Right lung (tissue), 10 donors: ENCODE measurements around the gene GLRA2. TPM values are rescaled to one million over a fixed set of nuclear protein-coding genes. Genes with fewer than 3 reads are reported as not detected.

ENCODE experiments used
- DNase-seq, 2 donors: peaks; one replicate each; pipeline ENCODE4 v3.0.0-alpha.2; 2013
- long read RNA-seq, 8 donors: transcript quantifications; one replicate each; lab custom pipeline, GENCODE V29; 2026
- polyA plus RNA-seq, 5 donors: library from polyadenylated mRNA; unstranded; fragments of 120-200 nt; gene quantifications; one replicate each; pipeline versions ENCODE4 v1.2.1 to v1.2.3, GENCODE V29; 2013; ENCODE audit warnings: inconsistent platforms in 1 of 5, low replicate concordance in 1 of 5; ENCODE audit not compliant: insufficient read length in 5 of 5, insufficient read depth in 1 of 5

The GLRA2 gene
- polyA plus RNA-seq: under 1 TPM; 0.12 to 0.47 (median 0.37) TPM
- long read RNA-seq, donor 1: 0 reads
- long read RNA-seq, donor 2: 0 reads
- long read RNA-seq, donor 3: 0 reads
- long read RNA-seq, donor 4: 0 reads
- long read RNA-seq, donor 5: 0 reads
- long read RNA-seq, donor 6: 0 reads
- long read RNA-seq, donor 7: 0 reads
- long read RNA-seq, donor 8: 0 reads

- DNase-seq: peak; percentile 37 to 40
Measured at GRCh38 chrX:14529290-14529989, at the start of gene GLRA2. Gene GLRA2 (plus strand): TSS chrX:14529536. CDS start chrX:14530058, 522 bp downstream.

GRCh38 chrX:14489437-14489836 is 39.9 kb upstream of the GLRA2 start:
- no peak for DNase-seq

DNA sequence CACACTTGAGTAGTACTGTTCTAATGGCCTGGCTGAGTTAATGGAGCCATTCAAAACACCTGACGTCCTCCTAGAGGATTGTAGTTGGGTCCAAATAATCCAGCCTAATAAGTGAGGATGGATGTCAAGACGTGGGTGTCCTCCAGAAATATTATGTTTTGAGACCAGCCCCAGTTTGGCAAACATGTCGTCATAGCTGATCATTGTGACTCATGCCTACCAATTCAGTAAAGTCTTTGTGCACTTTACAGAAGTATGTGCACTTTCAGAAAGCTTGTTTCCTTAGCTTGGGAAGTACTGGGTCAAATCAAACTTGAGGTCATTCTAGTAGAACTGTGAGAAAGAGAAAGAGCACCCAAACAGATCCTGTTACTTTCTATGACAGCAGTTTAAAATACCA is 37.6 kb upstream of the GLRA2 start:
- no peak for DNase-seq

DNA sequence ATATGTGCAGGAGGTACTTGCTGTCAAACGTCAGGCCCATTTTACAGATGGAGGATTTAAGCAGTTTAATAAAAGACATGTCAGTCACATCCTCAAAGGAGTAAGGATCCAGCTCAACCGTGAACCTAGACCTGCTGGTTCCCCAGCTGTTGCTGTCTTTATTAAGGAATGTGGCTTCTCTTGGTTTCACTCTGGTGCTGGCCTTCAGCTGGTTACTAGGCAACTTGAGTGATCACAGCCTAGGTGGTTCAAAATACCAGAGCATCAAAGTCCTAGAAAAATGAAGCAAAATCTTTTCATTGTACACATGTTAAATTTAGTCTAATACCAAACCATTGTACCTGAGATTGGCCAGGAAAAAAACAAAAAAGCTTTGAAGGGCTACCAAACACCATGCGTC is 32.7 kb upstream of the GLRA2 start:
- no peak for DNase-seq

DNA sequence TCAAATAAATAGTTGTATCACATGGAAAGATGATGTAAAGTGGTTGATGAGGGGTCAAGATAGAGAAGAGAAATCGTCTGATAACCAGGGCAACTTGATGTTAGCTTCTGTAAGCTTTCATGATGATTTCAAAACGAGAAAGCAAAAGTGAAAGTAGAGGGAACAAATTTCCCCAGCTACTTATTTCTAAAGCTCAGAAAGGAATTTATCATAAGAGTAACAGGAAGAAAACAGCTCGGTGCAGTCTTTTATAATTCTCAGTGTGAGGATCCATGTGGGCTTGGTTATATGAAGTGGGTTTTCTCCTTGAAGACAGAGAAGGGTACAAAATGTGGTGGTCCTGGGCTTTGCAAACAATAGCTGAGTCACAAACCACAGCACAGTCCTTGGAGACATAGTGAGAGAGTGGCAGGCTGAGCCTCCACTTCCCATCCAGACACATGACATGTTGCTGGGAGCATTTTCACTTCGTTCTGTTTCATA is 32.1 kb upstream of the GLRA2 start:
- DNase-seq: peak in 1 of 2 donors; percentile 12

GRCh38 chrX:14501327-14501726 is 28.0 kb upstream of the GLRA2 start:
- DNase-seq: no peak

DNA sequence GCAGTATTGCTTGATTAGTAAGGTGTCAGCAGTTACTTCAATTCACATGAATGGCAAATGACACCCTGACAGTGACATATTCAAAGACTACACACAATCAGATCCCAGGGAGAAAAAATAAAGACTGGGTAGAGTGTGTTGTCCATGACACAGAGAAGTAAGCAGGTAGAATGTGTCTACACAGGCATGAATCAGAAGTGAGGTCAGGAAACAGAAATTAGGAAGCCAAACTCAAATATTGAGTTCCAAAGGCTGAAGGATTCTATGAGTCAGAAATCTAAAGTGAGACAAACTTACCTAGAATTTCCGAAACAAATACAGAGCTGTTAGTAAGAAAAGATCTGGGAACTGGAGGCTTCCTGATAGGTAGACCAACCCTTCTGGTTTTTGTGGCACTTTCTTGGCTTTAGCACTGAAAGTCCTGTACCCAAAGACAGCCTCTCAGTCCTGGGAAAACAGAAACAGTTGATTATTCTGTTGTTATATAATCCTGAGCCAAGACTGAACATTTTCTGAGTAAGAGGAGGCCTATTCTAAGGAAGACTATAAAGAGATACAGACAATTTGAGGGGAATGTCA is 24.3 kb upstream of the GLRA2 start:
- DNase-seq: no peak

- no peak for DNase-seq
Measured at GRCh38 chrX:14505648-14506047, 23.7 kb upstream of the GLRA2 start.

DNA sequence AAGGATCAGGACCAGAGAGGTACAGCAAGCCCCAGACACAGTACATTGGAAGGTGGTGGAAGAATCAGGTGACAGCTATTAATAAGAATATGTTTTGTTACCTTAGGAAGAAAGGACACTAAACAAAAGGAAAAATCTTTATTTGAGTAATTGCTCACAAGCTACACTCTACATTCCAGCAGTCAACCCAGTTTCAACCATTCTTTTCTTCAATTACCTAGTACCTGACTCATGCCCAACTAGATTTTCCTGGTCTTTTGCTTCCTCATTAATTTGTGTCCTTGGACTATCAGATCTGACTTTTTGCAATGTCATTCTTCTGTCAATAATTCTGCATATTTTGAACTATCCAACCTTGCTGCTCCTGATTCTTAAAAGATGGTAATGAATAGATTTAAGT is 22.5 kb upstream of the GLRA2 start:
- no peak for DNase-seq

GRCh38 chrX:14508025-14508690 is 21.2 kb upstream of the GLRA2 start:
- DNase-seq: no peak

DNA sequence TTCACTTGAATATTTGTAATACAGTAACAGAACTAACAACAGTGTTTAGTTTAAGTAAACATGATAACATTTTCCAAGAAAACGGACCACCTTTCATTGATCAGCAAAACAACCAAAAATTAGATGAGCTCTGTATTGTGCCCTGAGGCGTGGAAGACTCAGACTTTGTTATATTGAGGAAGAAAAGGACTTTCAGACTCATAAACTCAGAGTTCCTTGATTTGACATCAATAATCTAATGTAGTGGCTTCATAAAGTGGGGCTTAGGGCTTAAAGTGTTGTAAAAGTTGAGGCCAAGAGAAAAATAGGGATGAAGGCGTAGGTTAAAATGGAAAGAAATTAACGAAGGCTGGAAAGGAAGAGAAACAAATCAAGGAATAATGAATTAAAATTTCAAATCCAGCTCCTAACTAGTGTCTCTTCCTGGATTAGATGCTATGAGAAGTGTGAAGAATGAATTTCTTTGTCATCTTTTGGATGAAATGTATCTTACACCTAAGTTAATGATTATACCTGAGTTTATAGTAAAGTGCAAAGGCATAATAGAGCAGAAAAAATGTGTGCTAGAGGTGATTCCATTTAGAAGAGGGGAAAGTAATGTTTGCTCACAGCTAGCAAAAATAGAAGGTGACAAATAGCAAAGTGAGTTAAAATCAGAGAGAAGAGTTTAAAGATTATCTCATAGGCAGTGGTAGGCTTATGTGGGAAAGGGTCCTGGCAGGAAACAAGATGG is 19.8 kb upstream of the GLRA2 start:
- no peak for DNase-seq

DNA sequence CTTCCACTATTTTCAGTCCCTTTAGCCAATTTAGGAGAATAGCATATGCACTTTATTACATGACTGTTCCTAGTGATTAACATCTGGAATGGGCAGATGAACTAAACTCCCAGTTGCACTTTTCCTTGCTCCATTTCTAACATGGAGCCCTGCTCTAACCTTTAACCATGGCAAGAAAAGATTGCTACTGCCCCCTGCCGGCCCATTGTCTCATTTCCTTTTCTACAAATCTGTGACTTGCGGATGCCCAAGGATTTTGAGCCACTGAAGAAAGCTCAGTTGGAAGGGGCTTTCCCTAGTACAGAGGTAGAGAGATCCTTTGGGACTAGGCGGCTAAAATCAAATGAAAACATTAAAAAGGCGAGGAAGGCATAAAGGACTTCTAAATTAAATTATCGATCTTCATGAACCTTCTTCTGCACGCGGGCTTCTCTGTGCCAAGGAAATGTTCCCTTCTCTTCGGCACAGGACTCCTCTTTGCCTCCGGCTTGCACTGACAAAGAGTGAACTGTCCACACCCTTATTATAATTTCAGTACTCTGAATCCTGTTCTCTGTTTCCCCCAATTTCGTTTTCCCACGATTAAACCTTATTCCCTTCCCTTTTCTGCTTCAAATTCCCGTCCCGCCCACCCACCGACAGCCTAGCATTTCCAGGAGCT is 577 bp upstream of the GLRA2 start:
- DNase-seq: peak; percentile 18 to 35

DNA sequence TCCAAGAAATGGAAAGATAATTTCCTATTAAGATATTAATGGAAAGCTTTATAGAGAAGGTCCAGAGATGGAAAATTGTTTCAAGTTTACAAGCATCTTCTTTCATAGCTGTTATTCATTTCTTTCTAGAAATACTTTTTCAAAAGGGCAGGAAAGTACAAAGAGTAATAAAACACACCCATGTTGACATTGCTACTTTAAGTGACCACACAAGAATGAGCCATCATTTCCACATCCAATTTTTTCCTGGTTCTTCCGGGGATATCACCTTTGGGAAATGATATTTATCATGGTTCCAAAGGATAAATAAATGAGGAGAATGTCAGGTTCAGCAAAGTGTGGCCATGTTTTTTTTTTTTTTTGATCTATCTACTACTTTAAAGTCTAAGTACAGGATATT is 4.5 kb downstream of the GLRA2 start:
- no peak for DNase-seq

GRCh38 chrX:14546190-14546589 is 16.9 kb downstream of the GLRA2 start:
- no peak for DNase-seq

DNA sequence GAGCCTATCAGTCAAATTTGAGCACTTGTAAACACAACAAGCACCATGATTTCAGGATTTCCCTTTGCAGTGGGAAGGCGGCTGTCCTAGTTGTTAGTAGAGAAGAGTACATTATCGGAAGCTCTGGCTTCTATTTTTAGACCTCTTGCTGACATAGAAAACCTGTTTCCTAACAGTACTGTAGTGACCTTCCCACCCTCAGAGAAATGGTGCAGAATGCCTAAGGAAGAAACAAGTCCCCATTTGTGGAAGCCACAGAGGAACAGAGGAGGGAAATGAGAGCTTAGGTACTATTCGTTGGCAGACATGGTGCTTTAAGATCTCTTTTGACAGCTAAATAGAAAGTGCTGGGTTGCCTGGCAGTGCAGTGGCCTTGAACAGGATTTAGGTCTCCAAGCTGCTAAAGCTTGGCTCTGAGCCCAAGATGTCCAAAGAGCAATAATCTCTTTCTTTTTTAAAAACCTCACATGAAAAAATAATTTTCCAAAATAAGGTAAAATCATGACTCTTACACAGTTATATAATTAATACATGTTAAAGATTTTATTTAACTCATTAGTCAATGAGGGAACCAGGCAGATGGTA is 24.9 kb downstream of the GLRA2 start:
- DNase-seq: peak; percentile 10 to 17

- DNase-seq: no peak
Measured at GRCh38 chrX:14564058-14564457, 34.7 kb downstream of the GLRA2 start.

GRCh38 chrX:14573161-14573560 is 43.8 kb downstream of the GLRA2 start:
- DNase-seq: peak in 1 of 2 donors; percentile 5

GRCh38 chrX:14581081-14581480 is 51.7 kb downstream of the GLRA2 start:
- no peak for DNase-seq

- DNase-seq: no peak
Measured at GRCh38 chrX:14584548-14584947, 55.2 kb downstream of the GLRA2 start.

DNA sequence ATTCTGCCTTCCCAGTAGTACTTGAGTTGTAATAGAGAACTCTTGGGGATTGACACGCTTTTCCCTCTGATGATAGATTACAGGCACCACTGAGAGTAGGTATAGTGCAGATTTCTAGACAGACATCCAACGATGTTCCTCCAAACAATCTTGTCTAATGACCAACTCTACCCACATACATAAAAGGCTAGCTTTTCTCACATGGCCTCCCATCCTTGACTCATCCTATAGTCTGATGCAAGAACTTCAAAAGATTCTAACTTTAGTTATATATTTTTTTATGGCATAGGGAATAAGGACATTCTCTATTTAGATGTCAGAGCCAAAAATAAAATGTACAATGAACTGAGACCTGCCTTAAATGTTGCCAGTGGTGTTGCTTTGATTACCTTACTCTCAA is 60.9 kb downstream of the GLRA2 start:
- no peak for DNase-seq
